GM12801 (cell line): ENCODE measurements around the gene F3.

Experiments used
- TF ChIP-seq, protein P1 (sequence below): IDR thresholded peaks from one replicate; pipeline ENCODE4 v1.5.1; 2011; ENCODE audit warnings: control low read depth; ENCODE audit not compliant: insufficient read length; ENCODE audit errors: extremely low read depth

Gene F3

DNA sequence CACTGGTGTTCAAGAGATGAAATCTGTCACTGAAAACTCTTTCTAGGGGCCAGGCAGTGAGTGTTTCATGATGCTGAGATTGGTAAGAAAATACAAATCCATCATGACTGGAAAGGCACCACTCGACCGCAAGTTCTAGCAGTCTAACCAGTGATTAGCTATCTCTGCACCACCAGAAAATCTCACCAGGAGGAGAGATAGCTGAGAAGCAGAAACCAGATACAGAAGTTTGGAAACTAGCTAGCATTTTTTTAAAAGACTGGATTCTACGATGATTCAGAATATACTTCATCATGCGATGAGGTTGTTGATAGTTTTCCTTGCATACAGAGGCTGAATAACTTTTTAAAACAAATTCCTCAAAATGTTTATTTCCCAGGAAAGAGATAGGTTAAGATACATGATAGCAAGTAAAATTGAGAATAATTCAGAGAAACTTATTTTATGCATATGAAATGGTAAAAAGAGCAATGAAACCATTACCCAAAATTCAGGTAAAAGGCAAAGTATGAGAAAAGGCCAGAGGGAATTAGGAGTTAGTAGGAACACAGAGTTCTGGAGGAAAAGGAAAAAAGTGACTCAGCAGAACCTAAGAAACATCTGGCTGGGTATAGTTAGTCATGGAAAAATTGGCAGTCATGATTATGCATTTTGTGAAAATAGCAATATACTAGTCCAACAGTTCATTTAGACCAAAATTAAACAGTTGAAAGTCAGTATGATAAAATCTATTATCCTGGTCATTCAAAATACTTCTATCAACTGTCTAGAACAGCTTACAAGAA is 3.3 kb upstream of the F3 start:
- TF ChIP-seq, protein P1, sequence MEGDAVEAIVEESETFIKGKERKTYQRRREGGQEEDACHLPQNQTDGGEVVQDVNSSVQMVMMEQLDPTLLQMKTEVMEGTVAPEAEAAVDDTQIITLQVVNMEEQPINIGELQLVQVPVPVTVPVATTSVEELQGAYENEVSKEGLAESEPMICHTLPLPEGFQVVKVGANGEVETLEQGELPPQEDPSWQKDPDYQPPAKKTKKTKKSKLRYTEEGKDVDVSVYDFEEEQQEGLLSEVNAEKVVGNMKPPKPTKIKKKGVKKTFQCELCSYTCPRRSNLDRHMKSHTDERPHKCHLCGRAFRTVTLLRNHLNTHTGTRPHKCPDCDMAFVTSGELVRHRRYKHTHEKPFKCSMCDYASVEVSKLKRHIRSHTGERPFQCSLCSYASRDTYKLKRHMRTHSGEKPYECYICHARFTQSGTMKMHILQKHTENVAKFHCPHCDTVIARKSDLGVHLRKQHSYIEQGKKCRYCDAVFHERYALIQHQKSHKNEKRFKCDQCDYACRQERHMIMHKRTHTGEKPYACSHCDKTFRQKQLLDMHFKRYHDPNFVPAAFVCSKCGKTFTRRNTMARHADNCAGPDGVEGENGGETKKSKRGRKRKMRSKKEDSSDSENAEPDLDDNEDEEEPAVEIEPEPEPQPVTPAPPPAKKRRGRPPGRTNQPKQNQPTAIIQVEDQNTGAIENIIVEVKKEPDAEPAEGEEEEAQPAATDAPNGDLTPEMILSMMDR: no peak

DNA sequence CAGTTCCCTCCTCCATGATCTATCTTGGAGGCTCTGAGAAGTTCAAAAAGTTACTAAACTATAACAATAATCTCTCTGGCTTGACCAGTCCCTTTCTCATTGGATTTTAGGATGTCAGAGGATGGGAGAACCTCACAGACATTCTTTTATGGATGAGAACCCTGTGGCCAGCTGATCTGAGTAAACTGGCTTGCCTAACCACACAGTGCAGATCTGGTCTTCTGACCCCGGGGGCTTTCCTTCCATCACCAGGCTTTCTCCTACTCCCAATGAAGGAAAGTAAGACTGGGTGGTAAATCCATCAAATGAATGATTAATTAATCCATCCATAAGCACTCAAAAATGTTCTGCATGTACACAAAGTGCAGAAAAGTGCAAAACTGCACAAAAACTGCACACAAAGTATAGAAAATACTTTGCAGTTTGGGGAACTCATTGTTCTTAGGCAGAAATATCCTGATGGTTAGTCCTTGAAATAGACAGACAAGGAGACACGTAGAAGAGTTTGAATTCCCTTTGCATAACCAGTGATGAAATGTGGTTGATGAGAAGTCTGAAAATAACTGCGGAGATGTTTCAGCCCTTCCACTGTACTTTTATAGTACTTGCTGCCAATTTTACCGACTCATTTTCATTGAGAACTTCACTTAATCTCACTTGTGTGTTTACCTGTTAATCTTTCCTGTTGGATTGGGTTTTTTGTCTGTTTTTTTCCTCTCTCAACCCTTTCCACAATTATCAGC is 2.5 kb upstream of the F3 start:
- TF ChIP-seq, protein P1: no peak

DNA sequence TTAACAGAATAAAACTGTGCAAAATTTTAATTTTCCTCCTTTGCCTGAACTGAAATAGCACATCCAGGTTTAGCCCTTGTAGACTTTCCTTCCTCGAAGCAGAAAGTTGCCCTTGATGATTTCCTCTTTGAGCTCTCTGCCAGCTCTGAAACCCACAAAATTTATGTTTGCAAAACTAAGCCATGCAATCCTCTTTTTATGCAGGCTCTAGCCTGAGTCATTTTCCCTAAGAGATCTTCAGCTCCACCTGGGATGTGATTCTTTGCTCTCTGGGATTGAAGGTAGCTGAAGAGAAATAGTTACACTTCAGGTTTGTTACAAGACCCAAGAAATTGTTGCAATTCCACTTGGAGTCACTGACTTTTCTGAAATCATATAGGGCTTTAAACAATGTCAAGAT is 1.4 kb upstream of the F3 start:
- TF ChIP-seq, protein P1: no peak

DNA sequence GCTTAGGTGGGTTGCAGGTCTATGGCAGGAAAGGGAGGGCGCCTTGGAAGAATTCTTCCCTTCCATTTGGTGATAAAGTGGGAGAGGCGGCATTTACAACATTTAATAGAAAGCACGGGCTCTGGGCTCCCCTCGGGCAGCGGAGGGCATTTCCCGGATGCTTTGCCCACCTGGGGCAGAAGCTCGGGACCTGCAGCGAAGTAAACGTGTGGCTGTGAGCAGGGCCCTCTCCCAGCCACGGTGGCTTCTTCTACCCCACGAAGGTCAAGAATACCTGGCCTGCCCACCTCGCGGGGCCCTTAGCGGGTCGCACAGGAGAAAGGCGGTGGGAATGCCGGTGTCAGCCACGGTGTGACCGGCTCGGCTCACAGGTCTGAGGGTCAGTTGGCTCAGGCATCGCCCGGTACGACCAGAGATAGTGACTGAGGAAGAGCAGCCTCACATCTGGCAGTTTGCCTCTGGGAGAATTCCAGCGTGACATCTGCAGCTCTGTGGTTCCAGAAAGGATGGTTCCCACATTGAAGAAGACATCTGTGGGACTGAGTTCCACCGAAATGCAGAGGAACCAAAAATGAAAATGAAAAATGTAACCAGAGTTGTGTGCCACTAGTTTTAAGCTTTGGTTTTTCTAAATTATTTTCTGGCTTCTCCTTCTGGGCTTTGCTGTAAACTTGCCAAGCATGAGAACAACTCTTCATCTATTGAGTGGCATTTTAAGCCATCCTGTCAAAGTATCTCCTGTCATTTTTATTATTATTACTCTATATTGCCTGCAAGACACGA is 720 bp upstream of the F3 start:
- TF ChIP-seq, protein P1: no peak

DNA sequence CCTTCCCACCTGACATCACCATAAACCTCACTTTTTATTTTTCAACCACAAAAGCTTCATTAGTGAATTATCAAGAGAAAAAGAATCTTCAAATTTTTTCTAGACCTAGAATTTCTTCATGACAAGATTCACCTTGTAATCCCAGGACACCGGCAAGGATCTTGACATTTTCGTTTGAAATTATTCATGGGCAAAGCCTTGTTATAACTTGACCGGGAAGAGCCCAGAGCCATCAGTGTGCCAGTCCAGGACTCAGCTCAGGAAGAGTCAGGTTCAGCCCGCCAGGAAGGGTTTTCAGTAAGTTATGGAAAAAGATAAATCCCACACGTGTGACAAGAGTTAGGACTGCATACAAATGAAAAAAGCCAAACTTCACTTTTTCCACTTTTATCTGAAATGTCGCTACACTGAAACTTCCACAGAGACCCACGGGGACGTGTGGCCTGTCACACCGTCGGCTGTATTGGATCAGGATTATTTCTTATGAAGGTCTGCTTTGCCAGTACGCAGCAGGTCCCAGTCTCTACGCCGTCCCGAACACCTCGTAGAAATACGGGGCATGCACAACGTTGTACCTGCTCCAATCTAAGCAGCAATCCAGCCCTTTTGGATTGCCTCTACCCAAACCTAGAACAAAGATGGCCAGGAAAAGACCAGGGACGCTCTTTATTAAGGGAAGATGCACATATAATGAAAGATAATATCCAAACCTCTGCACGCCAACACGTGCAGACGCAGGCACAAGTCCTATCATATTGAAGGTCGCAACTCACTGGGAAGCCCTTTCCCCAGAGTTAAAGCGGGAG is 916 bp downstream of the F3 start:
- TF ChIP-seq, protein P1: no peak

DNA sequence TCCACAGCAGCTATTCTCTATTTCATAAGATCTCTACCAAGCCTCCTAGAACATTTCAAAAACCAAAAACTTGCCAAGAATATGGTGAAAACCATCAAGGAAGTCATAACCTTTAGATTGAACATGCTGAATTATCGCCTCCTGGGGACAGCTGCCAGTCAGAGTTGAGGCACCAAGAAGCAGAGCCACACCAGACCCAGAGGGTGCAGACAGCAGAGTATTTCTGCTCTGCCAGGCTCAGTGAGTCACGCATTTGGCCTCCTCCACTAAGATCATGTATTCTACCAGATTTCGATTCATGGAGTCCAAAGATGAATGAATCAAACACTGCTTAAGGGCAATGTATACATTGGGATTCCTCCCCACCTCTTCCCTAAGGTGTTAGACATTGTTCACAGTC is 2.1 kb downstream of the F3 start:
- TF ChIP-seq, protein P1: no peak
